BJ (cell line): ENCODE results near the gene NOD1. TPM values are rescaled to one million over a fixed set of nuclear protein-coding genes. Genes with fewer than 3 reads are reported as not detected.

ENCODE experiments used
- CTCF ChIA-PET: fragments of 350-600 bp; formaldehyde crosslinking; extraction: SDS; loops from one replicate; lab custom pipeline; 2021; ENCODE audit warnings: antibody characterized with exemption, inconsistent platforms; lab: Yijun Ruan, JAX
- POLR2A ChIA-PET: fragments of 300-600 bp; sonication (Branson Sonifier 250); formaldehyde crosslinking; extraction: SDS; loops from one replicate; lab custom pipeline; 2021; ENCODE audit warnings: antibody characterized with exemption; lab: Charles Lee
- DNase-seq: peaks from one replicate; pipeline ENCODE4 v3.0.0-alpha.2; 2011; ENCODE audit warnings: low read depth
- H3K27me3 ChIP-seq: 2 replicates; pipeline ENCODE4 v1.6.0; 2011; ENCODE audit warnings: low read length; ENCODE audit not compliant: control insufficient read depth, insufficient read depth
- H3K36me3 ChIP-seq: 2 replicates; pipeline ENCODE4 v1.5.1; 2011; ENCODE audit warnings: low read length; ENCODE audit not compliant: control insufficient read depth, insufficient read depth
- H3K4me3 ChIP-seq: 2 replicates; pipeline ENCODE4 v1.5.1; 2011; ENCODE audit warnings: low read depth, mild to moderate bottlenecking, control low read depth, low read length
- CTCF ChIP-seq: IDR thresholded peaks from 2 replicates; pipeline ENCODE4 v1.5.1; 2011; ENCODE audit warnings: low read depth, mild to moderate bottlenecking, control low read depth, inconsistent platforms, low read length, moderate library complexity; ENCODE audit not compliant: insufficient read depth
- polyA plus RNA-seq: library from polyadenylated mRNA; depleted of rRNA; stranded (reverse); fragments of >200 nt; gene quantifications from 2 replicates; pipeline ENCODE4 v1.2.3, GENCODE V29; 2011

NOD1 gene
- polyA plus RNA-seq, 1 experiment: 3.3 TPM

DNA sequence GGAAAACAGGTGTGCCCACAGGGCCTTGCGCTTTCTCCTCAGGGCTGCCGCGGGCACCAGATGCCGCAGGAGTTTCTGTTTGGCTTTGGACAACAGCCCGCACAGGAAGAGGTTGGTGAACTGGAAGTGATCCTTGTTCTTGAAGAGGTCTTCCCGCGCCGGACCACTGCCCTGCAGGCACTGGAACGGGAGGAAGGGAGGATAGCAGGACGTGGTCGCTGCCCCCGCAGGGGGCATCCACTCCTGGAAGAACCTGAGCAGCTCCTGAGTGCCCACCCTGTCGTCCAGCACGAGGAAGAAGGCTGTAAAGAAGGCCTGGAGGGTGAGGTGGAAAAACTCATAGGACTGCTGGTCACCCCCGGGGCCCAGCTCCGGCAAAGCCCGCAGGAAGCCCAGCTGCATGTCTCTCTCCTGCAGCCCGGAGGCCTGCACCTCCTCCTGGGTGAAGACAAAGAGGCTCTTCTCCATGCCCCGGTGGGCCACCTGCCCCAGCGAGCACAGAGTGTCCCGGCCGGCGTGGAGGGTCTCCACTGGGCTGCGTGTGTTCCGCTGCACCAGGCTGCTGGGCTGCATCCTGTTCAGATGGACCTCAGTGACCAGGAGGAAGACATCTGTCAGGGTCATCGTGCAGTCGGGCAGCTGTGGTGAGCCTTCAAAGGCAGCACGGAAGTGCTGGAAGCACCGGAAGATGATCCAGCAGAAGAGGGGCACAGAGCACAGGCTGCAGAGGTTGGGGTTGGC, 26.9 kb downstream of the NOD1 start:
- H3K27me3 ChIP-seq: no peaks in the 10 kb centered on the region
- TF ChIP-seq CTCF: no peak
- CTCF ChIA-PET: interaction anchor here (1.0 kb wide), 1 partner anchor 58 kb away, joined by 3 read pairs; no protein-coding TSS in a partner anchor
- POLR2A ChIA-PET: no interaction called here
- no peak for DNase-seq
- no peak overlapping the region for H3K4me3 ChIP-seq
- peaks cover 12% of the 10 kb centered on the region for H3K36me3 ChIP-seq

DNA sequence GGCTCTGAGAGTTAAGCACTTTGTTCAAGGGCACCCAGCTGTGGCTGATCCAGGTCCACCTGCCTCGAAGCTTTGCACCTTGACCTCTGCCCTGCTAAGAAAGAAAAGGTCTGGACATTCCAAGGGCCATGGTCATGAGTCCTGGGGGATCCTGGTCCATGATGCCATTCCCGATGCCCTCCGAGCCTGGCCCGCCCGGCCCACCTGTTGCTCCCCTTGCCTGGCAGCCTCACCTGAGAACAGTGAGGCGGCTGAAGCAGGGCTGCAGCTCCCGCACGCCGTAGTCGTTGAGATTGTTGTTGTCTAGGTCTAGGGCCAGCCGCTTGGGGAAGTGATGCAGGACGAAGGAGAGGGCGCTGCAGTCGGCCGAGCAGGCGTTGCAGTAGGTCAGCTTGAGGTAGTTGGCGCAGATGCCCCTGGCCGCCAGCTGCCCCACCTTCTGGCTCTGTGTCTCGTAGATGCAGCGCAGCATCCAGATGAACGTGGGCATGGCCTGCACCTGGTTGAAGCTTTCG, 27.5 kb downstream of the NOD1 start:
- Histone ChIP-seq H3K4me3 (no peak overlapping the region), H3K36me3 (peaks cover 12% of the 10 kb centered on the region), H3K27me3 (no peaks in the 10 kb centered on the region)
- POLR2A ChIA-PET: no interaction called here
- CTCF ChIA-PET: interaction anchor here (1.8 kb wide), 1 partner anchor 38 kb away, joined by 4 read pairs; no protein-coding TSS in a partner anchor
- TF ChIP-seq CTCF: no peak
- DNase-seq: no peak

DNA sequence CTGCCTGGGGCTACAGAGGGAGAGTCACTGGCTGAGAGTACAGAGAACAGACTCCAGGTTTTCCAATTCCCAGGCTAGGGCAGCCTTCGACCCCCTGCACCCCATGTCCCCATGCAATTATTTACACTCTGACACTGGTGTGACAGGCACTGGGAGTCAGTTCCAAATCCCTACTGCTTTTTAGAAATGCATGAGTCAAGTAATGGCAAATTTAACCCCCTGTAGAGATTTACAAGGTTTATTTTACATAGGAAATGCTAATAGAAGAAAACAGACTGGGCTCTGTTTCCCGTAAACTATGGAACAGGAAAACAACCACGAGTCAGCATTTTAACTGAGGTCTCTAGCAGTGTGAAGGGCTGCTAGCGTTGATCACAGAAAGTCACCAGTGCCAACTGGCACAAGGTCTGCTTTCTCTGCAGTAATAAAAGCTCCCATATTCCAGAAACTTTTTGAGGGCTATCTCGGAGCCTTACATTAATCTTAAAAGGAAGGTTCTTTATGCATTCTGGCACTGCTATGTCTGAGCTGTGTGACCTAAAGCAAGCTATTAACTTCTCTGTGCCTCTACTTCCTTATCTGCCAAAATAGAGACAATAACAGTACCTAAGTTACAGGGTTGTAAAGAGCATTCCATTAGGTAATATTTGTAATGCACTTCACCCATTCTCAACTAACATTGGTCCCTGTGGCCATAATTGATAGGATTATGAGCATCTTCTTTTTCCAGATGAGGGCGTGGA, 28.2 kb downstream of the NOD1 start:
- H3K27me3 ChIP-seq: no peaks in the 10 kb centered on the region
- DNase-seq: no peak
- no peak for TF ChIP-seq CTCF
- CTCF ChIA-PET: interaction anchor here (1.0 to 1.8 kb wide), 2 partner anchors 37 to 113 kb away, joined by 3 to 4 read pairs; no protein-coding TSS in a partner anchor
- POLR2A ChIA-PET: no interaction called here
- H3K4me3 ChIP-seq: no peak overlapping the region
- H3K36me3 ChIP-seq: peaks cover 12% of the 10 kb centered on the region

DNA sequence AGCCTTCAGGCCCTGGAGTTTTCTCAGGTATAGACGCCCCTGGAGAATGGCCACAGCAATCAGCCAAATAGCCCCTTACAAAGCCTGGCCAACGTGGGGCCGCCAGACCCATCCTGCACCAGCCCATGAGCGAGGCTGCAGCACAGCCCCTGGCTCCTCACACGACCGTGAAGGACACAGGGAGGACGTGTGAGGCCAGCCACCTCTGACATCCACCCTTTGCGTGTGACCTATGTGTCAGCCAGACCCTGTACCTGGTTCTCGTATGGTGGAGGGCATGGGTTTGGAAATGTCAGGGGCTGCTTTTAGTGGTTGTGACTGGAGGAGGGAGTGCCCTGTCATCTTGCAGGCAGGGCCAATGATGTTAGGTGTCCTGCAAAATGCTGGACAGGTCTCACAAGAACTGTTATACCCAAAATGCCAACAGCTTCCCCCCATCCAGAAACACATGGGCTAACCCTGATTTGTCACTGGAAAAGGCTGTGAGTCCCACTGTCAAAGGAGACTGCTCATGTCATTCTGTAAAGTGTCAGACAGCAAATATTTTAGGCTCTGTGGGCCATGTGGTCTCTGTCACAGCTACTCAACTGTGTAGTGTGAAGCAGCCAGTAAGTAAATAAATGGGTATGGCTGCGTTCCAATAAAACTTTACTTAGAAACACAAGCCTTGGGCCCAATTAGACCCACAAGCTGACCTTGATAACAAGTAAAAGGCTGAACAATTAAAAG, 30.0 kb downstream of the NOD1 start:
- Histone ChIP-seq H3K27me3 (no peaks in the 10 kb centered on the region), H3K36me3 (peaks cover 11% of the 10 kb centered on the region), H3K4me3 (no peak overlapping the region)
- CTCF ChIA-PET: interaction anchor here (2.4 kb wide), 1 partner anchor 11 kb away, joined by 8 read pairs; no protein-coding TSS in a partner anchor
- no peak for DNase-seq
- POLR2A ChIA-PET: interaction anchor here (0.5 to 1.5 kb wide), 2 partner anchors 11 to 296 kb away, joined by 4 read pairs; no protein-coding TSS in a partner anchor
- TF ChIP-seq CTCF: no peak
